ENCODE data around the gene MTHFD1L. TPM values are rescaled to one million over a fixed set of nuclear protein-coding genes. Genes with fewer than 3 reads are reported as not detected.

MTHFD1L gene
- total RNA-seq, 1 donor from 2014 or later, result 32.5 TPM

- no peak overlapping the region for H3K27ac ChIP-seq
- Mint-ChIP-seq H3K4me1 (no peaks in the 10 kb centered on the region), H3K27me3 (ENCODE audit: insufficient read depth, low read depth) (no peaks in the 10 kb centered on the region), H3K4me3 (no peak overlapping the region), H3K27ac (no peak overlapping the region), H3K36me3 (peaks cover 19% of the 10 kb centered on the region), H3K9me3 (no peaks in the 10 kb centered on the region)
- no peak overlapping the region for H3K4me3 ChIP-seq
- H2AFZ ChIP-seq (replicated peaks), result no peak overlapping the region
- H3K36me3 ChIP-seq, result no peaks in the 10 kb centered on the region
- no peak overlapping the region for H3K9ac ChIP-seq
- TF ChIP-seq, protein P1, sequence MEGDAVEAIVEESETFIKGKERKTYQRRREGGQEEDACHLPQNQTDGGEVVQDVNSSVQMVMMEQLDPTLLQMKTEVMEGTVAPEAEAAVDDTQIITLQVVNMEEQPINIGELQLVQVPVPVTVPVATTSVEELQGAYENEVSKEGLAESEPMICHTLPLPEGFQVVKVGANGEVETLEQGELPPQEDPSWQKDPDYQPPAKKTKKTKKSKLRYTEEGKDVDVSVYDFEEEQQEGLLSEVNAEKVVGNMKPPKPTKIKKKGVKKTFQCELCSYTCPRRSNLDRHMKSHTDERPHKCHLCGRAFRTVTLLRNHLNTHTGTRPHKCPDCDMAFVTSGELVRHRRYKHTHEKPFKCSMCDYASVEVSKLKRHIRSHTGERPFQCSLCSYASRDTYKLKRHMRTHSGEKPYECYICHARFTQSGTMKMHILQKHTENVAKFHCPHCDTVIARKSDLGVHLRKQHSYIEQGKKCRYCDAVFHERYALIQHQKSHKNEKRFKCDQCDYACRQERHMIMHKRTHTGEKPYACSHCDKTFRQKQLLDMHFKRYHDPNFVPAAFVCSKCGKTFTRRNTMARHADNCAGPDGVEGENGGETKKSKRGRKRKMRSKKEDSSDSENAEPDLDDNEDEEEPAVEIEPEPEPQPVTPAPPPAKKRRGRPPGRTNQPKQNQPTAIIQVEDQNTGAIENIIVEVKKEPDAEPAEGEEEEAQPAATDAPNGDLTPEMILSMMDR (IDR thresholded peaks at IDR 0.05), result no peak
- no peak for TF ChIP-seq EZH2phosphoT487 (IDR thresholded peaks at IDR 0.05)
- no peak for TF ChIP-seq EZH2 (IDR thresholded peaks at IDR 0.05)
- no peaks in the 10 kb centered on the region for H3F3A ChIP-seq (ENCODE audit: low read depth)
- H3K4me2 ChIP-seq, result no peak overlapping the region
- no peaks in the 10 kb centered on the region for H3K27me3 ChIP-seq
- no peaks in the 10 kb centered on the region for H3K9me3 ChIP-seq (ENCODE audit: low read depth)
- DNase-seq (ENCODE audit: low spot score), result no peak
- no peaks in the 10 kb centered on the region for H3K79me2 ChIP-seq (ENCODE audit: low read depth)
- H3K4me1 ChIP-seq, result no peaks in the 10 kb centered on the region
- no peaks in the 10 kb centered on the region for H4K20me1 ChIP-seq (ENCODE audit: low read depth)
Observed at GRCh38 chr6:150975136-150975535, 109.6 kb downstream of the MTHFD1L start.

DNA sequence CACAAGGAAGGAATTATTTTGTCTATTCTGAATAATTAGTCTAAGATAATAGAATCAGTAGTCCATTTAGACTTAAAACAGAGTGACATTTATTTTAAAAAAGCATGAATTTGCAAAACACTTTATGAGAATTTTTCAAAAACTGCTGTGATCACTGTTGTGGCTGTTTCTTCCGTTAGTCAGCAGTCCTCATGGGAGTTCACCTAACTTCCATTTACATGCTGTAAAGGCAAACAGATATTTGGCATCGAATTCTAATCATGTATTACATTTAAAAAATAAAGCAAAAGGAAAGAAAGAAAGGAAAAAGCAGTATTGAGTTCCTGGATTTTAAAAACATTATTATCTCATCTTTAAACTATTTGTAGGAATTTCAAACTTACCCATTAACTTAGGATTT lies 111.8 kb downstream of the MTHFD1L start:
- Mint-ChIP-seq H3K4me1 (no peaks in the 10 kb centered on the region), H3K4me3 (no peak overlapping the region), H3K27me3 (ENCODE audit: insufficient read depth, low read depth) (no peaks in the 10 kb centered on the region), H3K36me3 (peaks cover 18% of the 10 kb centered on the region), H3K27ac (no peak overlapping the region), H3K9me3 (no peaks in the 10 kb centered on the region)
- TF ChIP-seq, protein P1 (IDR thresholded peaks at IDR 0.05), result no peak
- TF ChIP-seq EZH2phosphoT487 (IDR thresholded peaks at IDR 0.05), result no peak
- no peak for TF ChIP-seq EZH2 (IDR thresholded peaks at IDR 0.05)
- Histone ChIP-seq H3K36me3 (no peaks in the 10 kb centered on the region), H3K27ac (no peak overlapping the region), H3K4me1 (no peaks in the 10 kb centered on the region), H3K9me3 (ENCODE audit: low read depth) (no peaks in the 10 kb centered on the region), H3F3A (ENCODE audit: low read depth) (no peaks in the 10 kb centered on the region), H3K9ac (no peak overlapping the region), H3K4me3 (no peak overlapping the region), H3K27me3 (no peaks in the 10 kb centered on the region), H3K79me2 (ENCODE audit: low read depth) (no peaks in the 10 kb centered on the region), H4K20me1 (ENCODE audit: low read depth) (no peaks in the 10 kb centered on the region), H3K4me2 (no peak overlapping the region), H2AFZ (replicated peaks) (no peak overlapping the region)
- DNase-seq (ENCODE audit: low spot score), result no peak

GRCh38 chr6:150978624-150979023 lies 113.1 kb downstream of the MTHFD1L start:
- Histone ChIP-seq H3K4me1 (no peaks in the 10 kb centered on the region), H3K9me3 (ENCODE audit: low read depth) (no peaks in the 10 kb centered on the region), H2AFZ (replicated peaks) (no peak overlapping the region), H3K4me2 (no peak overlapping the region), H3K27me3 (no peaks in the 10 kb centered on the region), H3F3A (ENCODE audit: low read depth) (no peaks in the 10 kb centered on the region), H3K79me2 (ENCODE audit: low read depth) (no peaks in the 10 kb centered on the region), H3K27ac (no peak overlapping the region), H3K4me3 (no peak overlapping the region), H3K36me3 (no peaks in the 10 kb centered on the region), H4K20me1 (ENCODE audit: low read depth) (no peaks in the 10 kb centered on the region), H3K9ac (no peak overlapping the region)
- H3K27ac Mint-ChIP-seq, result no peak overlapping the region
- no peak for DNase-seq (ENCODE audit: low spot score)
- H3K27me3 Mint-ChIP-seq (ENCODE audit: insufficient read depth, low read depth), result no peaks in the 10 kb centered on the region
- TF ChIP-seq, protein P1 (IDR thresholded peaks at IDR 0.05), result no peak
- no peak for TF ChIP-seq EZH2phosphoT487 (IDR thresholded peaks at IDR 0.05)
- no peak for TF ChIP-seq EZH2 (IDR thresholded peaks at IDR 0.05)
- H3K4me3 Mint-ChIP-seq, result no peak overlapping the region
- peaks cover 13% of the 10 kb centered on the region for H3K36me3 Mint-ChIP-seq
- no peaks in the 10 kb centered on the region for H3K4me1 Mint-ChIP-seq
- H3K9me3 Mint-ChIP-seq, result no peaks in the 10 kb centered on the region
